Ramos (cell line): Measurements from ENCODE around the gene KIF2A.

Source experiments
- in situ Hi-C: fragments of 300-500 bp; cut with MboI; formaldehyde crosslinking; loops from one replicate; pipeline ENCODE4 v1.14.3; 2022; ENCODE audit warnings: low sequenced_read_pairs; ENCODE audit not compliant: unreplicated experiment

KIF2A gene

DNA sequence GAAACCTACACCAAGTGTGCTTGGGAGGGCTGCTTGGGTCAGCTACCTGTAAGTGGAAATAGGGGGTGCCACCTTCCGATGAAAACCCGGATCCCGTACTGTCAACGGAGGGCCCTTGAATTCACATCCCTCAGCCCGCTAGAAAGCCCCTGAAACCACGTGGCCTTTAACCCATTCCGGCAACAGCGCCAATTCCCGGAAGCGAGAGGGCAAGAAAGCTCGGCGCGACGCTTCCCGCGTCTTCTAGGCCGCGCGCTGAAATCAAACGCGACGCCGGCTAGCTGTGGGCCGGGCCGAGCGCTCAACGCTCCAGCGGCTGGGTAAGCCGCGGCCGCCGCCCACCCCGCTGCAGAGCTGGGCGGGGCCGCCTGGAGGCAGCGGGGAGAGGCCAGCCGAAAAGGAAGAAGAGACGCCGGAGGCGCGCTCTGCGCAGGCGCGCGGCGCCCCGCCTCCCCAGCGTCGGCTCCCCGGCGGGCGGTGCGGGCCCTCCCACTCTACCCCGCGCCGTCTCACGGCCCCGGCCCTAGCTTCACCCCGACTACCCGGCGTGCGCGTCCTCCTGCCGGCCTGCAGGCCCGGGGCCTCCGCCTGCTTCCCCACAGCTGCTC lies at the start of gene KIF2A:
KIF2A (plus strand) TSS at position 492 of the 608 bp plus-strand sequence. CDS start 267 bp downstream, outside the sequence.
- in situ Hi-C loops, result no loop called here

- in situ Hi-C loops, result no loop called here
Measured at GRCh38 chr5:62257020-62257367, 49.0 kb upstream of the KIF2A start.

DNA sequence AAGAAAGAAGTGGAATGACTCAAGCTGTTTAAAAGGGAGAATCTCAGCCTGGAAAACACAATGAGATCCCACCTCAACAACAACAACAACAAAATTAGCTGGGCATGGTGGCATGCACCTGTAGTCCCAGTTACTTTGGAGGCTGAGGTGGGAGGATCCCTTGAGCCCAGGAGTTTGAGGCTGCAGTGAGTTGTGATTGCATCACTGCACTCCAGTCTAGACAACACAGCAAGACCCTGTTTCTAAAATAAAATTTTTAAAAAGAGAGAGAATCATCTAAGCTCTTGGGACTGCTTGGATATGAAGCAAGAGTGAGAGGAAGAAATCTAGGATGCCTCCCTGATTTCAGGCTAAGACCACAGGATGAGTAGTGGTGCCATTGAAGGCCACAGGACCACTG lies 47.4 kb upstream of the KIF2A start:
- in situ Hi-C loops, result no loop called here

GRCh38 chr5:62259699-62260250 lies 46.2 kb upstream of the KIF2A start:
- in situ Hi-C loops, result no loop called here

- in situ Hi-C loops, result no loop called here
Measured at GRCh38 chr5:62260513-62260912, 45.5 kb upstream of the KIF2A start.

- in situ Hi-C loops, result no loop called here
Measured at GRCh38 chr5:62263401-62263800, 42.6 kb upstream of the KIF2A start.

DNA sequence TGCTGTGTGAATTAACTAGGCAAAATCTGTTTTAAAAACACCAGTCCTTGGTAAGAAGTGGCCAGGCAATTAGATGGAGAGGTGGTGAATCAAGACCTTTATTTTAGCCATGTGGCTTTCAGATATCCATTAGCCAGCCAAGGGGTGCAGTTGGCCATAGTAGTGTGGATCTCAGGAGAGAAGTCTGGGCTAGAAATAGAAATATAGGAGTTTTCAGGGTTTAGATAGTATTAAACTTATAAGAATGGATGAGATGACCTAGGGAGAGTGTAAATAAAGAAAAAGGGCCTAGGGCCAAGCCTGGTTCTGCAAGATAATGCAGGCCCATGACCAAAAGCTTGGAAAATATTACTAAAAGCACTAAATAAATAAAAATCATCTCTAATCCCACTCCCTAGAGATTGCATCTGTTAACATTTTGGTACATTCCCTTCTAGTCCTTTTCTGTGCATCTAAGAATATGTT lies 40.3 kb upstream of the KIF2A start:
- in situ Hi-C loops, result no loop called here

DNA sequence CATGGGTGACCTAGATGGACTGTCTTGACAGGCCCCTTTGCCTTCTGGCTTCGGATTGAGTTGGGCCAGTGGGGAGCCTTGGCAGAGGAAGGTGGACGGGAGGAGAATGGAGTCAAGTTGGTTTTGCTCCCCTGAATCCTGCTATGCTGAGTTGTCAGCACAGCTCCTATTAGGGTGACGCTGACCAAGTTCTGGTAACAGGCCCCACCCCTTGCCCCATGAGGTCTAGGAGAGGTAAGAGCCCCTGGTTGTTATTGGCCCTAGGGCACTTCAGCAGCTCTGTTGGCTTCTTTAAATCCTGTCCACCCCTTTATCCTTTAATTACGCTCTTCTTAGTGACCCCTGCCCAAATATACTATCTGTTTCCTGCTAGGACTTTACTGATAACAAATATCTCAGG lies 39.4 kb upstream of the KIF2A start:
- in situ Hi-C loops, result no loop called here

- in situ Hi-C loops, result no loop called here
Measured at GRCh38 chr5:62268234-62268633, 37.8 kb upstream of the KIF2A start.

- in situ Hi-C loops, result no loop called here
Measured at GRCh38 chr5:62268792-62269191, 37.2 kb upstream of the KIF2A start.

- in situ Hi-C loops, result no loop called here
Measured at GRCh38 chr5:62271370-62271769, 34.6 kb upstream of the KIF2A start.

DNA sequence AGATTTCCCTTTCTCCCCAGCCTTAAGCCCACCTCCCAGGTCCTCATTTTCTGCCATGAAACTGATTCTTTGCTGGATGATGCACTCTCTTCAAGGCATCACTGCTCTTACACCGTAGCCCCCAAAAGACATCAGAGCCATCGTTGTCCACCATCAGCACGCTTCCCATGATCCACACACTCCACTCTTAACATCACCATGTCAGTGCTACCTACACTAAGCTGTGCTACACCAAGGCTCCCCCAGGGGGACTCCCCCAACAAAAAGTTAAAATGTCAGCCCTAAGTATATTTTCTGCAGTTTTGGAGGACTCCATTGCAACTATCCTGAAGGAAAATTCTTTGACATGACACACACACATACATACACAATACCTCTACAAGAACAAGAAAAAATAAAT lies 34.1 kb upstream of the KIF2A start:
- in situ Hi-C loops, result no loop called here

- in situ Hi-C loops, result no loop called here
Measured at GRCh38 chr5:62273687-62274086, 32.3 kb upstream of the KIF2A start.

- in situ Hi-C loops, result no loop called here
Measured at GRCh38 chr5:62275581-62275980, 30.4 kb upstream of the KIF2A start.

- in situ Hi-C loops, result no loop called here
Measured at GRCh38 chr5:62281411-62281810, 24.6 kb upstream of the KIF2A start.

DNA sequence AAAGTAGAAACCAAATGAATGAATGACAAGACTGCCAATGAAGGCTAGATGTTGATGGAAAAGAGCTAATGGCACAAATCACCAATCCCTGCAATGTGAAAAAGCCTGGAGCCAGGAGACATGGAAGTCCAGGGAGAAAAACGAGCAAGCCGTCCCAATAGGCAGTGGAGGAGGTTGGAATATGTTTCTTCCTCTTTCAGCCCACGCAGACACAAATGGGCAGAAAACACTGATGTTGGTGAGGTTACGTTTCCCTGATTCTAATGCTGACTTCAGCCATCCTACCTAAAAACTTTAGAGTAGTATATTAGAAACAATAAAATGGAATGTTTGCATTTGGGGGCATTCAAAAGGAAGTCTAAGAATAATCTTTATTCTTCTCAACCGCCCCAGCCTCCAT lies 23.9 kb upstream of the KIF2A start:
- in situ Hi-C loops, result no loop called here

- in situ Hi-C loops, result no loop called here
Measured at GRCh38 chr5:62283005-62283404, 23.0 kb upstream of the KIF2A start.

DNA sequence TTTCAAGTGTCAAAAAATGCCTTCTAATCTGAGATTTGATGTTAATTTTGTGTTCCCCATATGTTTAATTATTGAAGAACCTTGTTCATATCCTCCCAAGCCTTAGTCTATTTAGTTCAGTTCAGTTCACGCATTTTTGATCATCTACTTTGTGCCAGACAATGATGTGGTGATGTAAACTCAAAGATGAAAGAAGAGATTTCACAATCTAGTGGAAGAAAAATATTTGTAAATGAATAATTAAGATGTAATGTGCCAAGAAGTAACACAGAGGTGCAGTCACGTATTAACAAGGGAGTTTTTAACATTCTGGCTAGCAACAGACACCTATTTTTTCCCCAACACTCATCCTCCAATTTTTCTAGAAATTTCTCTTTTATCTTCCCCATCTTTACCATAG lies 22.1 kb upstream of the KIF2A start:
- in situ Hi-C loops, result no loop called here

DNA sequence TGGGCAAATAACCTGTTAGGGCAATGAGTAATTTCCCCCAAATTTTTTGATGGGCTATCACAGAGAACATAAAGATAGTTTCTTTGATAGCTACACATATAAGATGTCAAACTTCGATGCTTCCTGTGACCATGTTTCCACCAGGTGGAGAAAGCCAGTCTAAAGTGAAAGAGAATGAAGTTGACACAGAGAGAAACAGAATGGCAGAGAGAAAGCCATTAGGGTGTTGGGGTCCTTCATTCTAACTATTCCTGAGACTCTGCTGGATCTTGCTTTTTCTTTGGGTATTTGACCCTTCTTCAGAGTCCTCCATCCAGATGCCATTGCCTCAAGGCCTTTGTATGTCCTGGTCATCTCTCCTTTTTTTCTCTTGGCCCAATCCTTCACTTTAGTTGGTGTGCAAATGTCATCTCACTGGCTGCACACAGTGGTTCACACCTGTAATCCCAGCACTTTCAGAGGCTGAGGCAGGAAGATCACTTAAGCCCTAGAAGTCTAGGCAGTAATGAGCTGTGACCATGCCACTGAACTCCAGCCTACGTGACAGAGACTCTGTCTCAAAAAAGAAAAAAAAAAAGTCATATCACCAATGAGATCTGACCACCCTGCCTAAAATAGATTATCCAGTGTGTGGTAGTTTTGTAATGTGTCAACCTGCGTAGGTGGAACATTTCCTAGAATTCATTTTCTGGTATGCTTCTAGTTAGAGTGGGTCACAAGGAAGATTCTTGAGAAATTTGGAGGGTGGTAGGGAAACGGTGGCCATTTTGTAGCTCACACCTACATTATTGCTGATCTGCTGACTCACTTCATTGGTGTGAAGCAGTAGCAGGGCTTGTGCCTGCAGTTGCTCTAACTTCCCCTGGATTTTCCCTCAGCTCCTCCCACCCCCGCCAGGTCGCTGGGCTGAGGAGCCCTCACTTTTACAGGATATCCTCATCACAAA lies 20.8 kb upstream of the KIF2A start:
- in situ Hi-C loops, result no loop called here

DNA sequence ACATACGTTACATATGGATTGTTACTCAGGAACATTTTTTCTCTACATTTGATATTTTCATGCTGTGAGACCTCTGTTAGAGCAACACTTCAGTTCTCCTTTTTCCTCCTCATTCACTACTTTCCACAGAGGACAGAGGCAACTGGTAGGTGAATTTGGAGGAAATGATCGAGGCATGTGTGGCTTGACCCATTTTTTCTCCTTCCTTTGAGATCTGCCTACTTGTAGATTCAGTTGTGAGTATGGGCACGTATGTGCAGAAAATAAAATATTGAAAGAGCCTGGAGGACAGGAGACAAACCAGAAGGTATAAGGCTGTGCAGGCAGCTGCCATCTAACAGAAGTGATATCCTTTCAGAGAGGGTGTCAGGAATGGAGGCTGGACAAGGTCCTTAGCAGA lies 19.2 kb upstream of the KIF2A start:
- in situ Hi-C loops, result no loop called here

DNA sequence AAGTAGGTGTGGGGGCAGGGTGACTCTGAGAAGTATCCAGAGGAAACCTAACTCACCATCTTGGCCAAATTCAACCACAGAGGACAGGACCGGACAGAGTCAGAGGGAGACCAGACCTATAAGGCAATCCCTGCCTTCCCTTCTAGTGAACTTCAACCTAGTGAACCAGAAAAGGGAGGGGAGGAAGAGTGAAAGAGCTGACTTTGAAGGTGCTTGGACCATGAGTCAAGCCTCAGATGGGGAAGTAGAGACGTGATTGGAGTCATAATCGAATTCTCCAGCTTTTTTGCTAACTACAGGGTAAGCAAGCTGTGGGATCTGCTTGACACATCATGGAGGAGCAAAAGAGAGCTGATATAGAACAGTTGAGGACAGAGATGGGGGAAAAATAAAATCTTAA lies 18.8 kb upstream of the KIF2A start:
- in situ Hi-C loops, result no loop called here
